ENCODE measurements around the gene UNC93B1. TPM values are rescaled to one million over a fixed set of nuclear protein-coding genes. Genes with fewer than 3 reads are reported as not detected.

The UNC93B1 gene
- total and polyA plus RNA-seq, 2 of the 8 experiments (the other 6 are each of a cell fraction or from before 2014, with no cell fraction given), result 18.9 to 34.3 TPM

DNA sequence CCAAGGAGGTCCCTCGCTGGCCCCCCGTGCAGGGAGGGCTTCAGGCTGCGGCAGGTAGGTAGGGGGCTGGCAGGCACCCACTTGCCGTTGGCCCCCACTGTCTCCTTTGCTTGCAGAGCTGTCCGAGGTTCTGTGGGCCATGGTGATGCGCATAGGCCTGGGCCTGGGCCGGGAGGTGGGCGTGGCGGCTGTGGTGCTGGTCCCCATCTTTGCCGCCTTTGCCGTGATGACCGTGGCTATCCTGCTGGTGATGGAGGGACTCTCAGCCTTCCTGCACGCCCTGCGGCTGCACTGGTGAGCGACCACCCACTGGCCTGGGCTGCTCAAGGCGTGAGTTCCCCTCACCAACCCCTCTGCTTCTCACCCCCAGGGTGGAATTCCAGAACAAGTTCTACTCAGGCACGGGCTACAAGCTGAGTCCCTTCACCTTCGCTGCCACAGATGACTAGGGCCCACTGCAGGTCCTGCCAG, 46.5 kb upstream of the UNC93B1 start:
- ChIA-PET CTCF (ENCODE audit: partially characterized antibody) (interaction anchor here (1.3 to 2.3 kb wide), 4 partner anchors 10 to 158 kb away, joined by 4 to 9 read pairs (median 5); no protein-coding TSS in a partner anchor), POLR2A (ENCODE audit: partially characterized antibody) (interaction anchor here (1.2 to 10.8 kb wide), 3 partner anchors 14 to 68 kb away, joined by 3 to 183 read pairs (median 6); partner anchors contain the start of genes NDUFS8 and TCIRG1)
- Histone ChIP-seq H3K27me3 (replicated peaks in 1 of 4; ENCODE audit: control insufficient read depth in 3 of 4, extremely low read depth in 1 of 4, insufficient read depth in 3 of 4, low read length in 3 of 4) (no peaks in the 10 kb centered on the region), H2BK12ac (ENCODE audit: low read depth, low read length) (no peak overlapping the region), H2BK120ac (replicated peaks; ENCODE audit: low read depth, low read length) (no peak overlapping the region), H4K20me1 (replicated peaks in 1 of 2; ENCODE audit: control insufficient read depth in 1 of 2, insufficient read depth in 2 of 2, low read length in 2 of 2) (peaks cover 2 to 10% of the 10 kb centered on the region in 2 experiments), H3K79me2 (ENCODE audit: control insufficient read depth in 1 of 2, insufficient read depth in 2 of 2, low read length in 2 of 2) (no peaks in the 10 kb centered on the region), H2AFZ (ENCODE audit: low read length) (no peak overlapping the region), H4K91ac (replicated peaks; ENCODE audit: insufficient read length, low read length) (no peak overlapping the region), H3K9me3 (ENCODE audit: insufficient read depth in 2 of 2, low read depth in 1 of 2, low read length in 1 of 2) (no peaks in the 10 kb centered on the region), H2BK20ac (ENCODE audit: low read length) (no peak overlapping the region), H4K8ac (ENCODE audit: extremely low read depth, insufficient read depth, low read length) (no peak overlapping the region), H3K4me3 (ENCODE audit: extremely low read depth in 1 of 4, insufficient read depth in 2 of 4, low read depth in 3 of 4, low read length in 4 of 4) (no peak overlapping the region), H3K4ac (replicated peaks; ENCODE audit: insufficient read length, low read depth, low read length) (no peak overlapping the region), H3K4me1 (replicated peaks in 1 of 4; ENCODE audit: control insufficient read depth in 3 of 4, insufficient read depth in 4 of 4, low read length in 3 of 4) (peaks cover 0 to 10% (median 6%) of the 10 kb centered on the region in 4 experiments; a peak in 5 of 7 replicates), H2BK15ac (ENCODE audit: low read length) (no peak overlapping the region), H4K5ac (ENCODE audit: insufficient read length, low read depth, low read length) (no peak overlapping the region), H3K23me2 (ENCODE audit: low read depth, low read length) (no peaks in the 10 kb centered on the region), H3K36me3 (ENCODE audit: control insufficient read depth in 2 of 4, insufficient read depth in 4 of 4, low read length in 3 of 4) (peaks cover 0 to 6% (median 2%) of the 10 kb centered on the region in 4 experiments; a peak in 3 of 8 replicates), H3K18ac (ENCODE audit: extremely low read depth, low read length) (no peak overlapping the region; the same call in 1 of the 2 replicates), H3K79me1 (ENCODE audit: low read depth, low read length) (peaks cover 3% of the 10 kb centered on the region; the same call in 1 of the 2 replicates), H3K23ac (ENCODE audit: insufficient read length) (no peak overlapping the region), H3K14ac (ENCODE audit: insufficient read length) (no peak overlapping the region), H3K9ac (replicated peaks in 1 of 4; ENCODE audit: extremely low read depth in 1 of 4, low read depth in 3 of 4, low read length in 3 of 4) (no peak overlapping the region), H3K4me2 (ENCODE audit: insufficient read depth in 1 of 2, low read depth in 2 of 2, low read length in 2 of 2) (no peak overlapping the region), H3K56ac (replicated peaks; ENCODE audit: insufficient read length, low read depth, low read length) (no peak overlapping the region), H3K27ac (ENCODE audit: low read depth, low read length) (0 out of 2 replicates have a peak overlapping the region, but pooled peaks have one; percentile 12), H2BK5ac (ENCODE audit: low read depth, low read length) (peak overlapping the region; percentile 44; the same call in 1 of the 2 replicates), H2AK5ac (ENCODE audit: low read depth, low read length) (no peak overlapping the region)
- WGBS, 2 experiments (ENCODE audit: extremely low coverage in 1 of 2, insufficient coverage in 1 of 2, insufficient read length in 1 of 2, insufficient replicate concordance in 2 of 2, low coverage in 1 of 2, low lambda C conversion rate in 2 of 2, missing lambda C conversion rate in 1 of 2), result 91% methylated on average over 18 of the region's 18 CpGs; no CpG with 5 or more reads in 1 of the 2 experiments
- FAIRE-seq (no peak), DNase-seq (ENCODE audit: low read depth in 1 of 2, low spot score in 2 of 2) (peak in 1 of 2 experiments; percentile 53)
- TF ChIP-seq SP2 (IDR thresholded peaks at IDR 0.05; ENCODE audit: low read length) (no peak), TCF12 (IDR thresholded peaks at IDR 0.05; ENCODE audit: low read depth, low read length) (no peak), BRCA1 (IDR thresholded peaks at IDR 0.05; ENCODE audit: low read depth, low read length) (no peak), EP300 (IDR thresholded peaks at IDR 0.05; ENCODE audit: borderline replicate concordance in 1 of 2, low read depth in 2 of 2, low read length in 2 of 2) (no peak), EZH2 (IDR thresholded peaks at IDR 0.05; ENCODE audit: low read depth, low read length, severe bottlenecking) (no peak)
- TF ChIP-seq, protein P1, sequence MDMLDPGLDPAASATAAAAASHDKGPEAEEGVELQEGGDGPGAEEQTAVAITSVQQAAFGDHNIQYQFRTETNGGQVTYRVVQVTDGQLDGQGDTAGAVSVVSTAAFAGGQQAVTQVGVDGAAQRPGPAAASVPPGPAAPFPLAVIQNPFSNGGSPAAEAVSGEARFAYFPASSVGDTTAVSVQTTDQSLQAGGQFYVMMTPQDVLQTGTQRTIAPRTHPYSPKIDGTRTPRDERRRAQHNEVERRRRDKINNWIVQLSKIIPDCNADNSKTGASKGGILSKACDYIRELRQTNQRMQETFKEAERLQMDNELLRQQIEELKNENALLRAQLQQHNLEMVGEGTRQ (IDR thresholded peaks at IDR 0.05; ENCODE audit: low read length), result no peak

Measured in H1 (cell line).